Measurements from ENCODE around the gene ANGPTL4.
A peak's percentile ranks its signal among the peaks of the same experiment; 100 is the strongest.

The ANGPTL4 gene

DNA sequence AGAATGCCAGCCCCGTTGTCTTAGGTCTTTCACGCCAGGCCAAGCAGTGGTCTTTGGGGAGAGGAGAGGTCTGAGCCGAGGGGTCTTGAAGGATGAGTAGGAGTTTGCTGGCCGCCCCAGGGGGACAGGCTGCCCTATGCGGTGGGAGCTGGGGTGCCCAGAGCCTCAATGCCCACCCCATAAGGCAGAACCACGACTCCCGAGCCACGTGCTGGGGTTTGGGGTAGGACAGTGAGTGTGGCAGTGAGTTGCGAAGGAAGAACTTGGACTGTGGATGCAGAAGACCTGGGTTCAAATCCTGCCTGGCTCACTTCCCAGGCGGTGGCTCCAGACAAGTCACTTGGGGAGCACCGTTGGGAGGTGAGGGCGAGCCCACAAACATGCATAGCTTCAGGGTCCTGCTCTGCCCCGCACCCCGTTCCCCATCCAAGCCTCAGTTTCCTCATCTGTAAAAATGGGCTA is 31.7 kb downstream of the ANGPTL4 start:
- no peaks in the 10 kb centered on the region for H3K9me3 ChIP-seq (ENCODE audit: control insufficient read depth, insufficient read depth, low read length)
- peaks cover 5% of the 10 kb centered on the region for H4K20me1 ChIP-seq (ENCODE audit: control insufficient read depth, insufficient read depth, low read depth, low read length)
- H3K79me2 ChIP-seq (ENCODE audit: control insufficient read depth, low read length), result peaks cover 60% of the 10 kb centered on the region
- no peak for TF ChIP-seq EZH2phosphoT487 (IDR thresholded peaks at IDR 0.05; ENCODE audit: borderline replicate concordance, low read length)
- TF ChIP-seq, protein P1, sequence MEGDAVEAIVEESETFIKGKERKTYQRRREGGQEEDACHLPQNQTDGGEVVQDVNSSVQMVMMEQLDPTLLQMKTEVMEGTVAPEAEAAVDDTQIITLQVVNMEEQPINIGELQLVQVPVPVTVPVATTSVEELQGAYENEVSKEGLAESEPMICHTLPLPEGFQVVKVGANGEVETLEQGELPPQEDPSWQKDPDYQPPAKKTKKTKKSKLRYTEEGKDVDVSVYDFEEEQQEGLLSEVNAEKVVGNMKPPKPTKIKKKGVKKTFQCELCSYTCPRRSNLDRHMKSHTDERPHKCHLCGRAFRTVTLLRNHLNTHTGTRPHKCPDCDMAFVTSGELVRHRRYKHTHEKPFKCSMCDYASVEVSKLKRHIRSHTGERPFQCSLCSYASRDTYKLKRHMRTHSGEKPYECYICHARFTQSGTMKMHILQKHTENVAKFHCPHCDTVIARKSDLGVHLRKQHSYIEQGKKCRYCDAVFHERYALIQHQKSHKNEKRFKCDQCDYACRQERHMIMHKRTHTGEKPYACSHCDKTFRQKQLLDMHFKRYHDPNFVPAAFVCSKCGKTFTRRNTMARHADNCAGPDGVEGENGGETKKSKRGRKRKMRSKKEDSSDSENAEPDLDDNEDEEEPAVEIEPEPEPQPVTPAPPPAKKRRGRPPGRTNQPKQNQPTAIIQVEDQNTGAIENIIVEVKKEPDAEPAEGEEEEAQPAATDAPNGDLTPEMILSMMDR (IDR thresholded peaks at IDR 0.05; ENCODE audit: low read depth, low read length, poor library complexity, severe bottlenecking), result no peak
- H3K9me2 ChIP-seq (replicated peaks; ENCODE audit: control insufficient read depth, low read length), result no peaks in the 10 kb centered on the region
- H3K27ac ChIP-seq (ENCODE audit: low read depth, low read length), result no peak overlapping the region
- no peak overlapping the region for H3K4me2 ChIP-seq (ENCODE audit: low read length)
- no peaks in the 10 kb centered on the region for H3K36me3 ChIP-seq (ENCODE audit: control insufficient read depth, low read length)
- no peak overlapping the region for H3K4me3 ChIP-seq (ENCODE audit: low read length)
- no peaks in the 10 kb centered on the region for H3F3A ChIP-seq (ENCODE audit: control insufficient read depth, insufficient read depth)
- peaks cover 9% of the 10 kb centered on the region for H3K4me1 ChIP-seq (ENCODE audit: control insufficient read depth, low read length)
- no peaks in the 10 kb centered on the region for H3K27me3 ChIP-seq (ENCODE audit: control insufficient read depth, low read length)

DNA sequence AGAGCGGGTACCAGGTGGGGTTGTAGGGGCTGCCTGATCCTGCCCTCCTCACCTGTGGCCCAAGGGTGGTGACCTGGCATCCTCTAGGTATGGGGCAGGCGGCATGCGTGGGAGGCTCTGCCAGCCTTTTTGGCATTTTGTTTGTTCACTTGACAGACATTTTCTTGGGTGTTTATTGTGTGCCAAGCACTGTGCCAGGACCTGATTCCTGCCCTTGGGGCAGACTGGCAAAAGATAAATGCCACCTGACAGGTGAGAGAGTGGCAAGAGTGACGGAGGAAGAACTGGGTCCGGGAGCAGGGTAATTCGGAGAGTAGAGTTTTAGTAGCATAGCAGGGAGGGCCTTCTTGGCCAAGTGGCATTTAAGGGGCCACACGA is 32.2 kb downstream of the ANGPTL4 start:
- Histone ChIP-seq H3K4me2 (ENCODE audit: low read length) (no peak overlapping the region), H3K9me2 (replicated peaks; ENCODE audit: control insufficient read depth, low read length) (no peaks in the 10 kb centered on the region), H3K9me3 (ENCODE audit: control insufficient read depth, insufficient read depth, low read length) (no peaks in the 10 kb centered on the region), H3F3A (ENCODE audit: control insufficient read depth, insufficient read depth) (no peaks in the 10 kb centered on the region), H3K79me2 (ENCODE audit: control insufficient read depth, low read length) (peaks cover 56% of the 10 kb centered on the region), H3K27ac (ENCODE audit: low read depth, low read length) (no peak overlapping the region), H4K20me1 (ENCODE audit: control insufficient read depth, insufficient read depth, low read depth, low read length) (peaks cover 2% of the 10 kb centered on the region), H3K27me3 (ENCODE audit: control insufficient read depth, low read length) (no peaks in the 10 kb centered on the region), H3K36me3 (ENCODE audit: control insufficient read depth, low read length) (no peaks in the 10 kb centered on the region), H3K4me1 (ENCODE audit: control insufficient read depth, low read length) (peaks cover 4% of the 10 kb centered on the region), H3K4me3 (ENCODE audit: low read length) (no peak overlapping the region)
- TF ChIP-seq, protein P1 (IDR thresholded peaks at IDR 0.05; ENCODE audit: low read depth, low read length, poor library complexity, severe bottlenecking), result no peak
- no peak for TF ChIP-seq EZH2phosphoT487 (IDR thresholded peaks at IDR 0.05; ENCODE audit: borderline replicate concordance, low read length)

DNA sequence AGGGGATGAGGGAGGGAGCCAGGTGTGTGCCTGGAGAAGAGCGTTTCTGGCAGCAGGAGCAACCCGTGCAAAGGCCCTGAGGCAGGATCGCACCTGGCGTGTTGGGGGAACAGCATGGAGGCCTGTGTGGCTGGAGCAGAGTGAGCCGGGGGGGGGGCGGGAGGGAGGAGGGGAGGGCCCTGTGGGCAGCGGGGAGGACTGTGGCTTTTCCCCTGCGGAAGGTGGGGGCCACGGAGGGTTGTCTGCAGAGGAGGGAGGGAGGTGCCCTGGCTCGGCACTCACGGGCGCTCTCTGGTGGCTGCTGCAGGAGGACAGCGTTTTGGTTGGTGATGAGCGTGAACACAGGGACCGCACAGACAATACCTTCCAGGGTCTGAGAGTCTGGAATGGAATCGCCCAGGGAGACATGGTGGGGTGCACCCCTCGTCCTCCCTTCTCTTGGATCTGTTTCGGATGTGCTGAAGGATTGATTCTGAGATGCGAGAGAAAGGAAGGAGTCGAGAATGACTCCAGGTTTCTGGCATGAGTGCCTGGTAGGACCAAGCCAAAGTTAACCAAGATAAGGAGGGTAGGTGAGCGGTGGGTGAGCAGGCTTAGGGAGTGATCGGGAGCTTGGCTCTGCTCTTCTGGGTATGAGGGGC is 32.7 kb downstream of the ANGPTL4 start:
- Histone ChIP-seq H3K79me2 (ENCODE audit: control insufficient read depth, low read length) (peaks cover 51% of the 10 kb centered on the region), H3K27me3 (ENCODE audit: control insufficient read depth, low read length) (no peaks in the 10 kb centered on the region), H3K4me2 (ENCODE audit: low read length) (no peak overlapping the region), H3K9me3 (ENCODE audit: control insufficient read depth, insufficient read depth, low read length) (no peaks in the 10 kb centered on the region), H3K27ac (ENCODE audit: low read depth, low read length) (no peak overlapping the region), H3K4me1 (ENCODE audit: control insufficient read depth, low read length) (no peaks in the 10 kb centered on the region; the same call in 1 of the 2 replicates), H4K20me1 (ENCODE audit: control insufficient read depth, insufficient read depth, low read depth, low read length) (no peaks in the 10 kb centered on the region; the same call in 1 of the 2 replicates), H3K4me3 (ENCODE audit: low read length) (no peak overlapping the region), H3K36me3 (ENCODE audit: control insufficient read depth, low read length) (no peaks in the 10 kb centered on the region), H3K9me2 (replicated peaks; ENCODE audit: control insufficient read depth, low read length) (no peaks in the 10 kb centered on the region), H3F3A (ENCODE audit: control insufficient read depth, insufficient read depth) (no peaks in the 10 kb centered on the region)
- TF ChIP-seq, protein P1 (IDR thresholded peaks at IDR 0.05; ENCODE audit: low read depth, low read length, poor library complexity, severe bottlenecking), result peak; percentile 76
- no peak for TF ChIP-seq EZH2phosphoT487 (IDR thresholded peaks at IDR 0.05; ENCODE audit: borderline replicate concordance, low read length)

Measured in DOHH2 (cell line).